PC-9 (cell line): Measurements from ENCODE around the gene PRXL2A.

ENCODE experiments used
- CTCF ChIP-seq: fragments of 200-600 bp; sonication (generic); conservative IDR thresholded peaks from 2 replicates; pipeline ENCODE4 v1.6.1; 2017; ENCODE audit warnings: mixed run types, antibody characterized with exemption, mild to moderate bottlenecking, moderate library complexity
- EZH2 ChIP-seq: fragments of 200-600 bp; sonication (generic); IDR thresholded peaks from 2 replicates; pipeline ENCODE4 v1.8.0; 2017; ENCODE audit warnings: antibody characterized with exemption, low read depth

GRCh38 chr10:80421050-80421706, 12.8 kb downstream of the PRXL2A start:
- TF ChIP-seq CTCF (no peak), EZH2 (no peak)
